GM12878 (cell line): Measurements from ENCODE around the gene TPRN. TPM values are rescaled to one million over a fixed set of nuclear protein-coding genes. Genes with fewer than 3 reads are reported as not detected.
A peak's percentile ranks its signal among the peaks of the same experiment; 100 is the strongest.

Experiments used
- ATAC-seq: fragments of 200-7000 bp; cut with Tn5 transposase; 3 replicates; pipeline ENCODE4 v1.9.1; 2020; ENCODE audit warnings: mild to moderate bottlenecking, moderate library complexity
- BruUV-seq: library from RNA; stranded (reverse); fragments of 400-500 nt; replicated peaks from 2 replicates; lab custom pipeline; 2021; lab: Mats Ljungman, UMichigan
- CTCF ChIA-PET: fragments of 300-600 bp; sonication (Branson Sonifier 250); formaldehyde crosslinking; extraction: SDS; loops from one replicate; lab custom pipeline; 2021; ENCODE audit warnings: inconsistent platforms; lab: Yijun Ruan, JAX
- POLR2A ChIA-PET: fragments of 350-600 bp; formaldehyde crosslinking; extraction: SDS; loops from one replicate; lab custom pipeline; 2021; ENCODE audit warnings: inconsistent platforms; lab: Charles Lee
- RAD21 ChIA-PET: fragments of 300-600 bp; sonication (Branson Sonifier 250); formaldehyde crosslinking; loops from one replicate; lab custom pipeline; 2023; ENCODE audit warnings: antibody characterized with exemption; ENCODE audit not compliant: unreplicated experiment; lab: Charles Lee
- SMC1A ChIA-PET: fragments of 300-600 bp; sonication (Branson Sonifier 250); formaldehyde crosslinking; loops from one replicate; lab custom pipeline; 2023; ENCODE audit not compliant: unreplicated experiment, uncharacterized antibody; lab: Charles Lee
- DNase-seq: peaks from one replicate; pipeline ENCODE4 v3.0.0-alpha.2; 2011; ENCODE audit warnings: low read depth, low spot score
- FAIRE-seq: peaks from 3 replicates; lab custom pipeline; 2011; peaks lifted over from hg19 to GRCh38; lab: Jason Lieb, UNC
- H2AFZ ChIP-seq: 2 replicates; pipeline ENCODE4 v1.6.0; 2011; ENCODE audit warnings: low read depth, low read length, control low read depth; ENCODE audit not compliant: control insufficient read depth
- H3K27ac ChIP-seq: 2 replicates; pipeline ENCODE4 v1.5.1; 2011; ENCODE audit warnings: control low read depth; ENCODE audit not compliant: control insufficient read depth, insufficient read depth
- H3K27me3 ChIP-seq, 2 experiments: replicated peaks in 1 of 2; 2 replicates each; pipeline versions ENCODE4 v1.6.0 to v1.6.1; 2011; ENCODE audit warnings: low read length in 1 of 2; ENCODE audit not compliant: control insufficient read depth in 2 of 2, insufficient read depth in 2 of 2
- H3K36me3 ChIP-seq, 2 experiments: 2 replicates each; pipeline ENCODE4 v1.5.1; 2011; ENCODE audit warnings: low read length in 1 of 2; ENCODE audit not compliant: control insufficient read depth in 2 of 2, insufficient read depth in 2 of 2
- H3K4me1 ChIP-seq: 2 replicates; pipeline ENCODE4 v1.6.1; 2011; ENCODE audit warnings: mild to moderate bottlenecking, low read length, moderate library complexity, mixed read lengths; ENCODE audit not compliant: control insufficient read depth, insufficient read depth
- H3K4me2 ChIP-seq: 2 replicates; pipeline ENCODE4 v1.6.0; 2011; ENCODE audit warnings: control low read depth; ENCODE audit not compliant: control insufficient read depth, insufficient read depth
- H3K4me3 ChIP-seq: fragments of 200-600 bp; sonication (generic); 2 replicates; pipeline ENCODE4 v1.5.1; 2016
- H3K79me2 ChIP-seq: 2 replicates; pipeline ENCODE4 v1.6.0; 2011; ENCODE audit warnings: low read length; ENCODE audit not compliant: control insufficient read depth, insufficient read depth
- H3K9ac ChIP-seq: 2 replicates; pipeline ENCODE4 v1.8.0; 2011; ENCODE audit warnings: low read length, control low read depth, mixed read lengths; ENCODE audit not compliant: control insufficient read depth, insufficient read depth
- H3K9me3 ChIP-seq: replicated peaks from 3 replicates; pipeline ENCODE4 v1.5.1; 2011; ENCODE audit warnings: mild to moderate bottlenecking, low read length; ENCODE audit not compliant: control insufficient read depth, insufficient read depth
- H4K20me1 ChIP-seq: 2 replicates; pipeline ENCODE4 v1.6.0; 2011; ENCODE audit not compliant: control insufficient read depth, insufficient read depth
- CEBPB ChIP-seq, 2 experiments: fragments of 150-350 bp in 1 of 2; IDR thresholded peaks; 2 replicates each; pipeline ENCODE4 v1.6.1; 2012 to 2014; ENCODE audit warnings: low read depth in 2 of 2, low read length in 2 of 2, borderline replicate concordance in 1 of 2, inconsistent platforms in 1 of 2
- CTCF ChIP-seq, 3 experiments: IDR thresholded peaks in 2 of 3; conservative IDR thresholded peaks in 1 of 3; 2 replicates each; pipeline ENCODE4 v1.5.1; 2011; ENCODE audit warnings: low read depth in 3 of 3, low read length in 3 of 3, mild to moderate bottlenecking in 3 of 3, control low read depth in 2 of 3, moderate library complexity in 2 of 3, inconsistent platforms in 1 of 3, mixed read lengths in 1 of 3; ENCODE audit not compliant: control insufficient read depth in 2 of 3, insufficient read depth in 1 of 3; ENCODE audit errors: extremely low read depth in 1 of 3
- DPF2 ChIP-seq: fragments of 450-650 bp; IDR thresholded peaks from 2 replicates; pipeline ENCODE4 v1.6.1; 2017; ENCODE audit warnings: mild to moderate bottlenecking
- FOXK2 ChIP-seq: fragments of 450-650 bp; IDR thresholded peaks from 2 replicates; pipeline ENCODE4 v1.6.1; 2017; ENCODE audit warnings: mild to moderate bottlenecking, moderate library complexity
- MEF2B ChIP-seq: fragments of 450-650 bp; IDR thresholded peaks from 2 replicates; pipeline ENCODE4 v1.6.1; 2018; ENCODE audit warnings: mild to moderate bottlenecking, moderate library complexity; ENCODE audit not compliant: partially characterized antibody, poor library complexity, severe bottlenecking
- MYC ChIP-seq: IDR thresholded peaks from 2 replicates; pipeline ENCODE4 v1.6.1; 2011; ENCODE audit warnings: mild to moderate bottlenecking, low read length, moderate library complexity, inconsistent platforms; ENCODE audit not compliant: insufficient read depth, insufficient replicate concordance, insufficient read length, severe bottlenecking
- NR2F1 ChIP-seq: fragments of 450-650 bp; conservative IDR thresholded peaks from 2 replicates; pipeline ENCODE4 v1.6.1; 2017; ENCODE audit warnings: mild to moderate bottlenecking
- SPI1 ChIP-seq: IDR thresholded peaks from 2 replicates; pipeline ENCODE4 v1.6.1; 2011; ENCODE audit warnings: low read depth, mild to moderate bottlenecking, low read length, moderate library complexity, borderline replicate concordance; ENCODE audit not compliant: insufficient read depth
- TCF7 ChIP-seq: IDR thresholded peaks from 2 replicates; pipeline ENCODE4 v1.6.1; 2014; ENCODE audit warnings: antibody characterized with exemption, borderline replicate concordance
- ZNF592 ChIP-seq: fragments of 450-650 bp; IDR thresholded peaks from 2 replicates; pipeline ENCODE4 v1.6.1; 2017; ENCODE audit warnings: mild to moderate bottlenecking, moderate library complexity
- WGBS: methylation state at CpG from one replicate; pipeline ENCODE4 v1.1.6; 2016; ENCODE audit warnings: low lambda C conversion rate; ENCODE audit not compliant: insufficient replicate concordance, insufficient coverage; ENCODE audit errors: missing lambda C conversion rate; 5-methylcytosine and 5-hydroxymethylcytosine counted together
- in situ Hi-C: fragments of 300-500 bp; cut with MboI; formaldehyde crosslinking; loops from 9 replicates; pipeline ENCODE4 v1.14.3; 2018; ENCODE audit warnings: mixed read lengths
- intact Hi-C: fragments of 100-400 bp; cut with micrococcal nuclease; formaldehyde crosslinking; loops from one replicate; pipeline ENCODE4 v1.14.2; 2022; ENCODE audit not compliant: unreplicated experiment
- polyA plus RNA-seq, 11 experiments: library from polyadenylated mRNA; depleted of rRNA in 4 of 11; unstranded in 6 of 11; stranded (reverse) in 5 of 11; fragments of >200 nt; fragmentation: Nextera tagmentation in 4 of 11; fragmentation: Illumina TruSeq in 1 of 11; extraction: Ambion mirVana in 4 of 11; extraction: Trizol in 1 of 11; gene quantifications; 1 replicate in 1 of 11; 2 replicates in 10 of 11; pipeline versions ENCODE4 v1.2.1 to v1.2.3, GENCODE V29; 2011 to 2016; ENCODE audit warnings: inconsistent platforms in 2 of 11, missing spikeins in 2 of 11, low read depth in 1 of 11
- total RNA-seq, 4 experiments: library from RNA; depleted of rRNA in 3 of 4; stranded (reverse); fragments of >200 nt in 3 of 4; fragmentation: Illumina TruSeq in 1 of 4; extraction: Trizol in 1 of 4; gene quantifications; 2 replicates each; pipeline versions ENCODE4 v1.2.1 to v1.2.3, GENCODE V29; 2013 to 2021

TPRN gene
- total and polyA plus RNA-seq, 10 of the 15 experiments (the other 5 are each of a cell fraction or from before 2014, with no cell fraction given), result 0.18 to 19.5 (median 3.1) TPM

GRCh38 chr9:137235424-137236237 is 35.1 kb upstream of the TPRN start (continued):
- no peak; a peak in 1 of 6 replicates for TF ChIP-seq CTCF (IDR thresholded peaks at IDR 0.05 in 2 of 3, conservative IDR thresholded peaks at IDR 0.05 in 1 of 3; ENCODE audit: control insufficient read depth in 2 of 3, extremely low read depth in 1 of 3, insufficient read depth in 1 of 3, low read depth in 3 of 3, low read length in 3 of 3)

GRCh38 chr9:137234758-137235423 is 34.4 kb upstream of the TPRN start:
- Histone ChIP-seq H3K4me3 (no peak overlapping the region), H3K9ac (no peak overlapping the region), H3K9me3 (no peaks in the 10 kb centered on the region), H3K27me3 (no peaks in the 10 kb centered on the region), H3K4me1 (peaks cover 26% of the 10 kb centered on the region), H4K20me1 (no peaks in the 10 kb centered on the region), H3K36me3 (no peaks in the 10 kb centered on the region), H2AFZ (no peak overlapping the region), H3K27ac (no peak overlapping the region), H3K4me2 (no peak overlapping the region), H3K79me2 (peaks cover 4% of the 10 kb centered on the region)
- no peak for DNase-seq
- intact Hi-C loops, result loop anchor here (5.0 kb wide), 1 partner anchor 448 kb away; no protein-coding TSS in a partner anchor
- BruUV-seq, result no TSS peak
- ATAC-seq, result no peak
- RAD21 ChIA-PET, result interaction anchor here (0.7 to 4.6 kb wide), 5 partner anchors 21 to 116 kb away, joined by 3 to 20 read pairs (median 4); partner anchors contain the start of genes ANAPC2 and SSNA1
- in situ Hi-C loops, result no loop called here
- SMC1A ChIA-PET, result interaction anchor here (0.7 to 1.2 kb wide), 3 partner anchors 84 to 116 kb away, joined by 3 to 4 read pairs (median 3); no protein-coding TSS in a partner anchor
- POLR2A ChIA-PET, result interaction anchor here (0.6 to 2.0 kb wide), 6 partner anchors 10 to 119 kb away, joined by 3 to 15 read pairs (median 4); partner anchors contain the start of genes CYSRT1 and TPRN
- no peak for FAIRE-seq
- TF ChIP-seq CEBPB (IDR thresholded peaks at IDR 0.05; ENCODE audit: borderline replicate concordance in 1 of 2, low read depth in 2 of 2, low read length in 2 of 2), result no peak
- TF ChIP-seq MYC, result no peak
- TF ChIP-seq DPF2, result 0 out of 2 replicates have a peak, but pooled peaks have one; percentile 32
- no peak for TF ChIP-seq ZNF592
- TF ChIP-seq TCF7, result no peak
- TF ChIP-seq FOXK2, result no peak
- peak; percentile 60; the same call in 1 of the 2 replicates for TF ChIP-seq SPI1
- TF ChIP-seq MEF2B, result peak; percentile 89
- TF ChIP-seq NR2F1, result peak; percentile 39; the same call in 1 of the 2 replicates
- CTCF ChIA-PET, result interaction anchor here (0.9 to 1.3 kb wide), 5 partner anchors 12 to 206 kb away, joined by 3 to 8 read pairs (median 3); partner anchors contain the start of gene SSNA1
- 37% methylated on average over 18 of the region's 18 CpGs for WGBS
